Activated T-cell treated with anti-CD3 and anti-CD28 coated beads for 48 hours (primary cell): ENCODE data around the gene NIPA2.

Experiments
- DNase-seq: peaks from one replicate; pipeline ENCODE4 v3.0.0-alpha.2; 2020; ENCODE audit warnings: low read depth

Gene NIPA2

DNA sequence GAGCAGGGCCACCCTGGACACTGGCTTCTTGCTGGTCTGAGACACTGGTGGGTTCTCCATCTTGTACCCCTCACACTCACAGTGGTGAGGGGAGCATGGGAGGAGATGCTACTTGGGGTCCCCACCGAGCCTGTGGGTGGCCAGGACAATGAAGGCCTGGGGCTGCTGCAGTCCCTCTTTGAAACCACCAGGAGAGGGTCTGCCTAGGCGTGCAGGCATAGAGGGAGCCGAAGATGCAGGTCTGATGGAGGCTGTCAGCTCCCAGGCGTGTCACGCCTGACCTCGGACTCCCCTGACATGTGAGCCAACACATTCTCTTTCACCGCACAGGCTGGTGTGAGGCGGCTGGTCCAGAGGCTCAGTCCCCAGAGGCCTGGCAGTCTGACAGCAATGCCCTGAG, 39.1 kb downstream of the NIPA2 start:
- DNase-seq, result no peak

GRCh38 chr15:22878103-22878502, 39.6 kb downstream of the NIPA2 start:
- DNase-seq, result no peak

- DNase-seq, result no peak
These were observed 41.9 kb downstream of the NIPA2 start for GRCh38 chr15:22880068-22880980.

DNA sequence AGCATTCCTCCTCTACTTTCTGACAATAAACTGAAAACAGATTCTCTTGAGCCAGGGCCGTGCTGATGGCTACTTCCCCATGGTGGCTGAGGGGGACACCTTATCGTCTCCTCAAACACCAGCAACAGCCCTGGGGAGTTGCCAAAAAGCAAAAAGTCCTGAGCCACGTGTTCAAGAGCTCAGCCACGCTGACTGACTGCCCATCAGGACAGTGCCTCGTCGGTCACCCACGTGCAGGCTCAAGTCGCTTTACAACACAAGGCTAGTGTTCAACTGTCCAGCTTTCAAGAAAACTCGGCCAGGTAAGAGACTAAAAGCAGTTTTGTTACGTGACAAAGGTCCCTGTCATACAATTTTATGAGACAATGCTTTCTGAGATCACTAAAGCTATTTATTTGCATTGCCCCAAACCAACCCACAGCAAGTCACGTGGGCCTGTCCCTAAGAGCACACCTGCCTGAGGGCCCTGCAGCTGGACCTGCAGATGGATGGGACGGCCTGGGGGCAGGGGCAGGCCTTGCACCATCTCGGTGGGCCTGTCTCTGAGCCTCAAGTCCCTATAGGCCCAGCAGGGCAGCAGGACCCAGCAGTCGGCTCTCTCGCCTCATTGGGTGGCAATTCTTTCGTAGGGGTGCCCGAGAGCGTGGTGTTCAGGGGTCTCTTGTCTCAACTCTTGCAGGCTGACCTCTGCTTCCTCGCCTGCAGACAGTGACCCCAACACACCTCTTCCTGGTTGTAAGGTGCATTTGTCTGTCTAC, 42.7 kb downstream of the NIPA2 start:
- no peak for DNase-seq

DNA sequence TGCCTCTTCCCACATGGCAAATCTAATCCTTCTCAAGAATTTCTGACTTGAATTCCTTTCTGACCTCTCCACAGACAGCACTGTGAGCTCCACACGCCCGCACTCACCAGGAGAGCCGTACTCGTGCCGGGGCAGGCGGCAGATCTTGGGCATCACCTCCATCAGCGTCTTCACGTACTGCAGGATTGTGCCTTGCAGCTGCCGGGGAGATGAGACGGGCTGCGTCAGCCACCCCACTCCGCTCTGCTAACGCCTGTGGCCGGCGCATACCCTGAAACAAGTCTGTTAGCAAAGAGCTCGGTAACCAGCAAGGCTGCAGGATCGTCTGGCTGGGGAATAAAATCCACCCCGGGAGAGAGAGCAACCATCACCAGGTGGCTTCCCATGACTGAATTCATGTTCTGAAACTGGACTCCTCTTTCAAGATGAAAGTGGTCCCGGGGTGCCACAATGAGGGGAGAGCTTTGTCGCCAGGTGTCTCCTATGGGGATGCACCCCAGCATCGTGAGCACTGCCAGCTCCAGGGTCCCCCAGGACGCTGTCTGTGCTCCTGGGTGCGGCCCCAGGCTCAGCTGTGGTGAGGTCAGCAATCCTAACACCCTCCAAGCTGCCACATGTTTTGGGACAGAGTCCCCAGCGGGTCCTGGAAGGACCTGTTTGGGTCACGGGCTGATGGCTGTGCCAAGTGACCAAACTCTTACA, 43.4 kb downstream of the NIPA2 start:
- no peak for DNase-seq

- DNase-seq, result no peak
These were observed 44.7 kb downstream of the NIPA2 start for GRCh38 chr15:22883196-22883595.

DNA sequence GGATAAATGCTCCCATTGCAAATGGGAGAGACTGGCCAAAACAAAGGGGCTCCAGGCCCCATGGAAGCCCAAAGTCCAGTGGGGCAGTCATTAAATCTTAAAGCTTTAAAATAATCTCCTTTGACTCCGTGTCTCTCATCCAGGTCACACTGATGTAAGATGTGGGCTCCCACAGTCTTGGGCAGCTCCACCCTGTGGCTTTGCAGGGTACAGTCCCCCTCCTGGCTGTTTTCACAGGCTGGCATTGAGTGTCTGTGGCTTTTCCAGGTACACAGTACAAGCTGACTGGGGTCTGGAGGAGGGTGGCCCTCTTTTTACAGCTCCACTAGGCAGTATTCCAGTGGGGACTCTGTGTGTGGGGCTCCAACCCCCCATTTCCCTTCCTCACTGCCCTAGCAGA, 45.9 kb downstream of the NIPA2 start:
- DNase-seq, result no peak

DNA sequence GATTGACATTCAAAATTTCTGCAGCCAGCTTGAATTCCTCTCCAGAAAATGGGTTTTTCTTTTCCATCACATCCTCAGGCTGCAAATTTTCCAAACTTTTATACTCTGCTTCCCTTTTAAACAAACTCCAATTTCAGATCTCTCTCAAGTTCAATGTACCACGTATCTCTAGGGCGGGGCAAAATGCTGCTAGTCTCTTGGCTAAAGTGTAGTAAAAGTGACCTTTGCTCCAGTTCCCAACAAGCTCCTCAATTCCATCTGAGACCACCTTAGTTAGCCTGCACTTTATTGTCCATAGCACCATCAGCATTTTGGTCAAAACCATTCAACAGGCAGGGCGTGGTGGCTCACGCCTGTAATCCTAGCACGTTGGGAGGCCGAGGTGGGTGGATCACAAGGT, 46.7 kb downstream of the NIPA2 start:
- DNase-seq, result no peak

GRCh38 chr15:22887157-22887951, 48.9 kb downstream of the NIPA2 start:
- no peak for DNase-seq

- DNase-seq, result no peak
These were observed 49.8 kb downstream of the NIPA2 start for GRCh38 chr15:22888120-22888859.

GRCh38 chr15:22889146-22889818, 50.8 kb downstream of the NIPA2 start:
- DNase-seq, result no peak

DNA sequence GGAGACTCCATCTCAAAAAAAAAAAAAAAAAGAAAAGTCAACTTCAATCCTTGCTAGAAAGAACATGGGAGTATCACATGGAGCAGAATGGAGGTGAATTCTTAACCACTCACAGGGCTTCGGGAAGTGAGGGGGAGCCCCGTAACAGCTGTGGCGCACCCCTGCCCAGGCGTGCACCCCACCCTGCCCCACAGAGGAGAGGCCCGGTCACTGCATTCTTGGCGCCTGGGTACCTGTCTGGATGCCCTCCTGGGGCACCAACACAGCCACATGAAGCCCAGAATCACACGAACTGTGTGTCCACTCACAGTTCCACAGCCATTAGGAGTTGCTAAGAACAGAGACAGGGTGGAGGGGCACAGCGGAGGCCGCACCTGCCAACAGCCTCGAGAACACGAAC, 51.8 kb downstream of the NIPA2 start:
- DNase-seq, result no peak

- DNase-seq, result no peak
These were observed 53.2 kb downstream of the NIPA2 start for GRCh38 chr15:22891426-22892210.

GRCh38 chr15:22892333-22892732, 53.9 kb downstream of the NIPA2 start:
- DNase-seq, result no peak

DNA sequence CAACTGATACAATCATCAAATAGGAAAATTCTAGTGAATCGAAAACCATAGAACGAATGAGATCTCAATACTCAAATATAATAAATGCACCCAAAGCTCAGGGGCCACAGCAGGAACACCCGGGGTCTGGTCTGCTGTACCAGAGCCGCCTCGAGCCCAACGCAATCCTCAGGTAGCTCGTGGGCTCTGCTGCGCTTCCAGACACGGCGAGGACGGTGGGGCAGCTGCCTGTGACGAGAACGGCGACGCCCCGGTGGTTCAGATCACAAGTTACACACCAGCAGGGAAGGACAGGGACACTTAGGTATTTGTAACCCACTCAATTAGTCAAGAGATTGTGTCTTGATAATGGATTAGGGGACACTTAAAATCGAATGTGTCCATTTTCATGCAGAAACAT, 54.6 kb downstream of the NIPA2 start:
- DNase-seq, result no peak

GRCh38 chr15:22893881-22894280, 55.4 kb downstream of the NIPA2 start:
- no peak for DNase-seq

- DNase-seq, result peak; percentile 36
These were observed 57.2 kb downstream of the NIPA2 start for GRCh38 chr15:22895465-22896190.

- DNase-seq, result no peak
These were observed 63.6 kb downstream of the NIPA2 start for GRCh38 chr15:22902046-22902445.

GRCh38 chr15:22902578-22902977, 64.1 kb downstream of the NIPA2 start:
- DNase-seq, result no peak
